ENCODE results near the gene RNF121. TPM values are rescaled to one million over a fixed set of nuclear protein-coding genes. Genes with fewer than 3 reads are reported as not detected.

RNF121 gene
- total and polyA plus RNA-seq, 4 donors: 10.2 to 31.1 (median 14.2) TPM

DNA sequence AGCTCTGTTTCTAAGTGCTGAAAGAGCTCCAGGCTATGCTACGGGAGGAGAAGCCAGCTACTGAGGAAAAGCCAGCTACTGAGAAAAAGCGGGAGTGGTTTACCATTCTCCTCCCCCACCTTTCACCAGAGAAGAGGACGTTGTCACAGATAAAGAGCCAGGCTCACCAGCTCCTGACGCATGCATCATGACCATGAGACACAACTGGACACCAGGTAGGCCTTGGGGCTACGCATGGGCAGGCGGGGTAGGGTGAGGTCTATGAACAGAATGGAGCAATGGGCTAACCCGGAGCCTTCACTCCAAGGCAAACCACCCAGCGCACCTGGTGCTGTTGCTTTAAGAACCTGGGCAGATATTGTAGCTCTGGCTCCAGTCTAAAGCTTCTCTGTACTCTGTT lies 71.0 kb downstream of the RNF121 start:
- 73% methylated on average over 8 of the region's 8 CpGs for WGBS

DNA sequence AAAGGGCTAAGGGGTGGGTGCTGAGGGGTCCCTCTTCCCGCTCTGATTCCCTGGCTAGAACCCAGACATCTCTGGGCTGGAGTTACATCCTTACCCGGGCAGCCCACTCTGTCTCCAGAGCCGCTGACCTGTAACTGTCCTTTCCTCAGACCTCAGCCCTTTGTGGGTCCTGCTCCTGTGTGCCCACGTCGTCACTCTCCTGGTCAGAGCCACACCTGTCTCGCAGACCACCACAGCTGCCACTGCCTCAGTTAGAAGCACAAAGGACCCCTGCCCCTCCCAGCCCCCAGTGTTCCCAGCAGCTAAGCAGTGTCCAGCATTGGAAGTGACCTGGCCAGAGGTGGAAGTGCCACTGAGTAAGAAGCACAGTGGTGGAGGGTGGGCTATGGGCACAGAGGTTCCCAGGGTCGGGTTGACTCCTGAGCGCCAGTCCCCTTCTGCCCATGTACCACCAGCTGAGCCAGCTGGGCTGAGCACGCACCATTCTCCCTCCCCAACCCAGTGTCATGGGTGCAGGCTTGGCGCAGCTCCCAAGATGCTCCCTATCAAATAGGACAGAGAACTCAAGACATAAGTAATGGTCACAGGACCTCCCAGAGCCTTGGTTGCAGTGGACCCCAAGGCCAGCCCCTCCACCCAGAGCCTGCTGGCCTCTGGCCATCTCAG lies 71.5 kb downstream of the RNF121 start:
- DNase-seq (ENCODE audit: low spot score): no peak

More for the DNA sequence above, 71.0 kb downstream of the RNF121 start:
- DNase-seq (ENCODE audit: low spot score): no peak
- peak overlapping the region; percentile 60 to 66 for H3K27ac ChIP-seq (ENCODE audit: low read depth in 1 of 2, low read length in 2 of 2)
- H3K4me3 ChIP-seq (ENCODE audit: low read depth in 1 of 3, low read length in 3 of 3): no peak overlapping the region
- H3K9me3 ChIP-seq (ENCODE audit: control insufficient read depth in 4 of 4, low read length in 3 of 4): no peaks in the 10 kb centered on the region
- peak overlapping the region in 1 of 2 donors; percentile 22 for H3K9ac ChIP-seq (ENCODE audit: low read depth in 1 of 2, low read length in 2 of 2)
- H3K36me3 ChIP-seq (ENCODE audit: control insufficient read depth in 4 of 4, insufficient read depth in 3 of 4, low read depth in 1 of 4, low read length in 3 of 4): peaks cover 10 to 34% (median 28%) of the 10 kb centered on the region in 4 donors
- H3K27me3 ChIP-seq (ENCODE audit: control insufficient read depth in 4 of 4, insufficient read depth in 4 of 4, low read length in 3 of 4): no peaks in the 10 kb centered on the region
- no peak for TF ChIP-seq NR2F2 (IDR thresholded peaks at IDR 0.05)
- no peak for TF ChIP-seq EGR1 (IDR thresholded peaks at IDR 0.05; ENCODE audit: low read depth in 2 of 2)
- TF ChIP-seq, protein P1, sequence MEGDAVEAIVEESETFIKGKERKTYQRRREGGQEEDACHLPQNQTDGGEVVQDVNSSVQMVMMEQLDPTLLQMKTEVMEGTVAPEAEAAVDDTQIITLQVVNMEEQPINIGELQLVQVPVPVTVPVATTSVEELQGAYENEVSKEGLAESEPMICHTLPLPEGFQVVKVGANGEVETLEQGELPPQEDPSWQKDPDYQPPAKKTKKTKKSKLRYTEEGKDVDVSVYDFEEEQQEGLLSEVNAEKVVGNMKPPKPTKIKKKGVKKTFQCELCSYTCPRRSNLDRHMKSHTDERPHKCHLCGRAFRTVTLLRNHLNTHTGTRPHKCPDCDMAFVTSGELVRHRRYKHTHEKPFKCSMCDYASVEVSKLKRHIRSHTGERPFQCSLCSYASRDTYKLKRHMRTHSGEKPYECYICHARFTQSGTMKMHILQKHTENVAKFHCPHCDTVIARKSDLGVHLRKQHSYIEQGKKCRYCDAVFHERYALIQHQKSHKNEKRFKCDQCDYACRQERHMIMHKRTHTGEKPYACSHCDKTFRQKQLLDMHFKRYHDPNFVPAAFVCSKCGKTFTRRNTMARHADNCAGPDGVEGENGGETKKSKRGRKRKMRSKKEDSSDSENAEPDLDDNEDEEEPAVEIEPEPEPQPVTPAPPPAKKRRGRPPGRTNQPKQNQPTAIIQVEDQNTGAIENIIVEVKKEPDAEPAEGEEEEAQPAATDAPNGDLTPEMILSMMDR (IDR thresholded peaks at IDR 0.05; ENCODE audit: low read depth, low read length, missing input control): no peak
- TF ChIP-seq JUND (IDR thresholded peaks at IDR 0.05): no peak
- TF ChIP-seq, protein P2, sequence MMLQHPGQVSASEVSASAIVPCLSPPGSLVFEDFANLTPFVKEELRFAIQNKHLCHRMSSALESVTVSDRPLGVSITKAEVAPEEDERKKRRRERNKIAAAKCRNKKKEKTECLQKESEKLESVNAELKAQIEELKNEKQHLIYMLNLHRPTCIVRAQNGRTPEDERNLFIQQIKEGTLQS (IDR thresholded peaks at IDR 0.05): no peak
- H3K4me1 ChIP-seq (ENCODE audit: control insufficient read depth in 4 of 4, insufficient read depth in 4 of 4, low read length in 3 of 4): peaks cover 2 to 17% (median 10%) of the 10 kb centered on the region in 4 donors

GRCh38 chr11:72001285-72001684 lies 72.4 kb downstream of the RNF121 start:
- Histone ChIP-seq H3K9me3 (ENCODE audit: control insufficient read depth in 4 of 4, low read length in 3 of 4) (no peaks in the 10 kb centered on the region), H3K4me1 (ENCODE audit: control insufficient read depth in 4 of 4, insufficient read depth in 4 of 4, low read length in 3 of 4) (peaks cover 2 to 17% (median 10%) of the 10 kb centered on the region in 4 donors), H3K9ac (ENCODE audit: low read depth in 1 of 2, low read length in 2 of 2) (no peak overlapping the region), H3K36me3 (ENCODE audit: control insufficient read depth in 4 of 4, insufficient read depth in 3 of 4, low read depth in 1 of 4, low read length in 3 of 4) (peaks cover 18 to 49% (median 43%) of the 10 kb centered on the region in 4 donors), H3K27me3 (ENCODE audit: control insufficient read depth in 4 of 4, insufficient read depth in 4 of 4, low read length in 3 of 4) (no peaks in the 10 kb centered on the region), H3K27ac (ENCODE audit: low read depth in 1 of 2, low read length in 2 of 2) (no peak overlapping the region), H3K4me3 (ENCODE audit: low read depth in 1 of 3, low read length in 3 of 3) (no peak overlapping the region)
- no peak for DNase-seq (ENCODE audit: low spot score)
- TF ChIP-seq RAD21 (IDR thresholded peaks at IDR 0.05) (no peak), ZBTB33 (IDR thresholded peaks at IDR 0.05) (no peak), YY1 (IDR thresholded peaks at IDR 0.05) (no peak), NR2F2 (IDR thresholded peaks at IDR 0.05) (no peak)
- WGBS: 85% methylated on average over 11 of the region's 11 CpGs

More for the DNA sequence above, 71.5 kb downstream of the RNF121 start:
- Histone ChIP-seq H3K27ac (ENCODE audit: low read depth in 1 of 2, low read length in 2 of 2) (peak overlapping the region; percentile 60 to 66), H3K9ac (ENCODE audit: low read depth in 1 of 2, low read length in 2 of 2) (no peak overlapping the region), H3K36me3 (ENCODE audit: control insufficient read depth in 4 of 4, insufficient read depth in 3 of 4, low read depth in 1 of 4, low read length in 3 of 4) (peaks cover 14 to 39% (median 33%) of the 10 kb centered on the region in 4 donors), H3K4me1 (ENCODE audit: control insufficient read depth in 4 of 4, insufficient read depth in 4 of 4, low read length in 3 of 4) (peaks cover 2 to 17% (median 10%) of the 10 kb centered on the region in 4 donors), H3K4me3 (ENCODE audit: low read depth in 1 of 3, low read length in 3 of 3) (no peak overlapping the region), H3K27me3 (ENCODE audit: control insufficient read depth in 4 of 4, insufficient read depth in 4 of 4, low read length in 3 of 4) (no peaks in the 10 kb centered on the region), H3K9me3 (ENCODE audit: control insufficient read depth in 4 of 4, low read length in 3 of 4) (no peaks in the 10 kb centered on the region)
- 94% methylated on average over 10 of the region's 10 CpGs for WGBS
- TF ChIP-seq FOXA2 (IDR thresholded peaks at IDR 0.05): no peak
- no peak for TF ChIP-seq GABPA (IDR thresholded peaks at IDR 0.05 in 1 of 2, conservative IDR thresholded peaks at IDR 0.05 in 1 of 2)
- no peak for TF ChIP-seq FOXA1 (IDR thresholded peaks at IDR 0.05)
- TF ChIP-seq EGR1 (IDR thresholded peaks at IDR 0.05; ENCODE audit: low read depth in 2 of 2): no peak
- no peak for TF ChIP-seq YY1 (IDR thresholded peaks at IDR 0.05)
- TF ChIP-seq HNF4G (IDR thresholded peaks at IDR 0.05): no peak
- TF ChIP-seq ZBTB33 (IDR thresholded peaks at IDR 0.05): no peak
